ENCODE data around the gene DNAJB8. TPM values are rescaled to one million over a fixed set of nuclear protein-coding genes. Genes with fewer than 3 reads are reported as not detected.

Gene DNAJB8
- total RNA-seq, 1 donor, result not detected

GRCh38 chr3:128433837-128434165 lies 32.9 kb downstream of the DNAJB8 start:
- no peak overlapping the region for H3K4me2 ChIP-seq (ENCODE audit: insufficient read depth, low read length)
- TF ChIP-seq, protein P1, sequence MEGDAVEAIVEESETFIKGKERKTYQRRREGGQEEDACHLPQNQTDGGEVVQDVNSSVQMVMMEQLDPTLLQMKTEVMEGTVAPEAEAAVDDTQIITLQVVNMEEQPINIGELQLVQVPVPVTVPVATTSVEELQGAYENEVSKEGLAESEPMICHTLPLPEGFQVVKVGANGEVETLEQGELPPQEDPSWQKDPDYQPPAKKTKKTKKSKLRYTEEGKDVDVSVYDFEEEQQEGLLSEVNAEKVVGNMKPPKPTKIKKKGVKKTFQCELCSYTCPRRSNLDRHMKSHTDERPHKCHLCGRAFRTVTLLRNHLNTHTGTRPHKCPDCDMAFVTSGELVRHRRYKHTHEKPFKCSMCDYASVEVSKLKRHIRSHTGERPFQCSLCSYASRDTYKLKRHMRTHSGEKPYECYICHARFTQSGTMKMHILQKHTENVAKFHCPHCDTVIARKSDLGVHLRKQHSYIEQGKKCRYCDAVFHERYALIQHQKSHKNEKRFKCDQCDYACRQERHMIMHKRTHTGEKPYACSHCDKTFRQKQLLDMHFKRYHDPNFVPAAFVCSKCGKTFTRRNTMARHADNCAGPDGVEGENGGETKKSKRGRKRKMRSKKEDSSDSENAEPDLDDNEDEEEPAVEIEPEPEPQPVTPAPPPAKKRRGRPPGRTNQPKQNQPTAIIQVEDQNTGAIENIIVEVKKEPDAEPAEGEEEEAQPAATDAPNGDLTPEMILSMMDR (IDR thresholded peaks at IDR 0.05; ENCODE audit: extremely low read depth, low read depth, low read length), result no peak
- H3K4me1 ChIP-seq (ENCODE audit: insufficient read depth, low read length), result no peaks in the 10 kb centered on the region
- H3K4me3 ChIP-seq (ENCODE audit: insufficient read depth, low read length), result no peak overlapping the region
- no peak overlapping the region for H2AFZ ChIP-seq (ENCODE audit: low read length)
- H3K36me3 ChIP-seq (ENCODE audit: insufficient read depth, low read length), result no peaks in the 10 kb centered on the region
- H3K27me3 ChIP-seq (ENCODE audit: insufficient read depth, low read length), result peaks cover 48% of the 10 kb centered on the region
- no peak overlapping the region for H3K27ac ChIP-seq (ENCODE audit: low read depth, low read length)
- H4K20me1 ChIP-seq (ENCODE audit: insufficient read depth, low read length), result no peaks in the 10 kb centered on the region
- DNase-seq (ENCODE audit: insufficient read length, low spot score, missing footprints), result no peak
- no peaks in the 10 kb centered on the region for H3K9me3 ChIP-seq (ENCODE audit: low read depth, low read length)
- no peaks in the 10 kb centered on the region for H3K79me2 ChIP-seq (ENCODE audit: insufficient read depth, low read length)

DNA sequence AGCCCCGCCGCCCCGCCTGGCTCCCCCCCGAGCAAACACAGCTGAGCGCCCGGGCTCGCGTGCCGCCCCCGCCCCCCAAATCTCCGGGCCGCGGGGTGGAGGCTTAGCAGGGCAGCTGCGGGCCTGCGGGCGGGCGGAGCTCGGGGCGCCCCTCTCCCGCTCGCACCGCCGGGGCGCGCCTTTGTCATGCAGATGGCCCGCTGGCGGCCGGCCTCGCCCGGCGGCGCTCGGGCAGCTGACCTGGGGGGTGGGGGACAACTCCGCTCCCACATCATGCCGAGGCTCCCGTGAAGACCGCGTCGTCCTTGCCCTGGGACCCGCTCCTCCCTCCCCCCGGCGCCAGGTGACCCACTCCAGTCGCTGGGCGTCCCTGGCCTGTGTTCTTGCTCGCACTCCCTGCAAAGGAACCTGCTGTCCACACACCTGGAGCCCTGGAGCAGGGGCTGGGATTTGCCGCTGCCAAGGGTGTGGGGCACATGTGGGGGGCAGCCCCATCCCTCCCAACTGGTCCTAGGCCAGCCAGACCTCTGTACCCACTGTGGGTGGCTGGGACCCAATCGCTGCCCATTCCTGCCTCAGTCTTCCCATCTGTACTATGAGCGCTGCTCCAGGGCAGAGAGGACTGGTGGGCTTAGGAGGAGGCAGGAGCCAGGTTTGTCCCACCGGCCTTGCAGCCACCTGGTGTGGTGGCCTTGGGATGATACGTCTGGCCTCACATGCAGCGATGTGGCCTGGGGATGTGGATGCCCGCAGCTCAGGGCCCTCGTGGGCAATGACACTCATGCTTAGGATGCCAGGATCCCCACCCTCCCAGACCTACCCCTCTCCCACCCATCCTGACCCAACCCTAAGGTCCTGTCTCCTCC lies 33.5 kb downstream of the DNAJB8 start:
- no peak for DNase-seq (ENCODE audit: insufficient read length, low spot score, missing footprints)
- H3K4me1 ChIP-seq (ENCODE audit: insufficient read depth, low read length), result no peaks in the 10 kb centered on the region
- H3K27ac ChIP-seq (ENCODE audit: low read depth, low read length), result no peak overlapping the region
- no peak overlapping the region for H3K4me3 ChIP-seq (ENCODE audit: insufficient read depth, low read length)
- H4K20me1 ChIP-seq (ENCODE audit: insufficient read depth, low read length), result no peaks in the 10 kb centered on the region
- H3K9me3 ChIP-seq (ENCODE audit: low read depth, low read length), result no peaks in the 10 kb centered on the region
- H3K79me2 ChIP-seq (ENCODE audit: insufficient read depth, low read length), result no peaks in the 10 kb centered on the region
- no peak overlapping the region for H3K4me2 ChIP-seq (ENCODE audit: insufficient read depth, low read length)
- H2AFZ ChIP-seq (ENCODE audit: low read length), result no peak overlapping the region
- TF ChIP-seq, protein P1 (IDR thresholded peaks at IDR 0.05; ENCODE audit: extremely low read depth, low read depth, low read length), result no peak
- no peaks in the 10 kb centered on the region for H3K36me3 ChIP-seq (ENCODE audit: insufficient read depth, low read length)
- H3K27me3 ChIP-seq (ENCODE audit: insufficient read depth, low read length), result peaks cover 46% of the 10 kb centered on the region

DNA sequence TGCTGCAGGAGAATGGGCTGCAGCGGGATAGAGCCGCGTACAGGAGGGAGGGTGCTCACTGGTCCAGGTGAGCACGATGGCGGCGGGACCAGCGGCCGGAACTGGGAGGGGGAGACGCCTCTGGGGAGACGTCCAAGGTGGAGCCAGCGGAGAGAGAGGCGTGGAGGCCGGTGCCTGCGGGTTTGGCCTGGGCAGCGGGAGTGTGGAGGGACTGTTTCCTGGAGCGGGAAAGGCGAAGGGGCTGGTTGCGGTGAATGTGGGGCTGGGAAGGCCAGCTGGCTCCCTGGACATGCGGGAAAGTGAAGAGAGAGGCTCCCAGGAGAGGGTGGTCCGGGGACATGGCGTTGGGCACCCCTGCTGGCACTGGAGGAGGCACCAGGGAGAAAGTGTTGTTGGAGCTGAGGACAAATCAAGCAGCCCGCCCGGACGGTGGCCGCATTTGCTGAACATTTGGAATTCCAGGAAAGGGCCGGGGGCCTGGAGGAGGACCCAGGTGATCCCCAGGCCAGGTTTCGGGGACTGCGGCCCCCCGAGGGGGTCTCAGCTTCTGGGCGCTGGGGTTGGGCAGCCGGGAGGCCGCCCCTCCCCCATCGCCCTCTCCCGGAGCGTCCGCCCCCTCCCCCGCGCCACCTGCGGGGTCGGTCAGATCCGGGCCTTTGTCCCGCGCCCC lies 34.3 kb downstream of the DNAJB8 start:
- no peak for DNase-seq (ENCODE audit: insufficient read length, low spot score, missing footprints)
- H3K4me1 ChIP-seq (ENCODE audit: insufficient read depth, low read length), result no peaks in the 10 kb centered on the region
- H4K20me1 ChIP-seq (ENCODE audit: insufficient read depth, low read length), result no peaks in the 10 kb centered on the region
- no peak overlapping the region for H3K4me3 ChIP-seq (ENCODE audit: insufficient read depth, low read length)
- no peaks in the 10 kb centered on the region for H3K79me2 ChIP-seq (ENCODE audit: insufficient read depth, low read length)
- no peak overlapping the region for H3K4me2 ChIP-seq (ENCODE audit: insufficient read depth, low read length)
- no peak overlapping the region for H3K27ac ChIP-seq (ENCODE audit: low read depth, low read length)
- no peaks in the 10 kb centered on the region for H3K36me3 ChIP-seq (ENCODE audit: insufficient read depth, low read length)
- TF ChIP-seq, protein P1 (IDR thresholded peaks at IDR 0.05; ENCODE audit: extremely low read depth, low read depth, low read length), result no peak
- H3K9me3 ChIP-seq (ENCODE audit: low read depth, low read length), result no peaks in the 10 kb centered on the region
- H3K27me3 ChIP-seq (ENCODE audit: insufficient read depth, low read length), result peaks cover 46% of the 10 kb centered on the region
- H2AFZ ChIP-seq (ENCODE audit: low read length), result no peak overlapping the region

- no peak for DNase-seq (ENCODE audit: insufficient read length, low spot score, missing footprints)
- H3K27ac ChIP-seq (ENCODE audit: low read depth, low read length), result no peak overlapping the region
- H3K79me2 ChIP-seq (ENCODE audit: insufficient read depth, low read length), result no peaks in the 10 kb centered on the region
- no peaks in the 10 kb centered on the region for H3K36me3 ChIP-seq (ENCODE audit: insufficient read depth, low read length)
- TF ChIP-seq, protein P1 (IDR thresholded peaks at IDR 0.05; ENCODE audit: extremely low read depth, low read depth, low read length), result no peak
- no peaks in the 10 kb centered on the region for H3K9me3 ChIP-seq (ENCODE audit: low read depth, low read length)
- H3K27me3 ChIP-seq (ENCODE audit: insufficient read depth, low read length), result peaks cover 46% of the 10 kb centered on the region
- H3K4me2 ChIP-seq (ENCODE audit: insufficient read depth, low read length), result no peak overlapping the region
- no peaks in the 10 kb centered on the region for H3K4me1 ChIP-seq (ENCODE audit: insufficient read depth, low read length)
- no peaks in the 10 kb centered on the region for H4K20me1 ChIP-seq (ENCODE audit: insufficient read depth, low read length)
- H2AFZ ChIP-seq (ENCODE audit: low read length), result no peak overlapping the region
- H3K4me3 ChIP-seq (ENCODE audit: insufficient read depth, low read length), result no peak overlapping the region
Observed at GRCh38 chr3:128431803-128432300, 34.8 kb downstream of the DNAJB8 start.
